ENCODE results near the gene STRN4.

Gene STRN4

DNA sequence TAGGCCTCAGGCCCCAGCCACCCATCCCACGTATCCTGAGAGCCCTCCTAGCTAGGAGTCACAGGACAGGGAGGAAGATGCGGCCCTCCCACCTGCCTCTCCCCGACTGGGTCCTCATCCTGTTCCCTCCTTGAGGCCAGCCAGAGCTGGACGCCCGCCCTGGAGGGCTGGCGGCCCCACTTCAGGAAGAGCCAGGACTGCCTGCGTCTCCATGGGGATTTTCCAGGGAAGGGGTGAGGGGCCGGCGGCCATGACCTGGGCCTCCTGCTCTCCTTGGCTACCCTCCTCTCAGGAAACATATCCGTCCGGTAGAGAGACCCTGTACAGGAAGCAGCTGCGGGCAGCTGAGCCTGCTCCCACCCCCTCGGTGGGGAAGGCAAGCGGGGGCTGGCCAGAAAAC is 18.0 kb downstream of the STRN4 start:
- no peak for TF ChIP-seq FOXA1 (IDR thresholded peaks at IDR 0.05)
- TF ChIP-seq FOXM1 (IDR thresholded peaks at IDR 0.05; ENCODE audit: borderline replicate concordance): no peak
- no peak for TF ChIP-seq HDGF (IDR thresholded peaks at IDR 0.05; ENCODE audit: borderline replicate concordance)
- TF ChIP-seq NFRKB (IDR thresholded peaks at IDR 0.05): no peak
- TF ChIP-seq L3MBTL2 (conservative IDR thresholded peaks at IDR 0.05): no peak
- TF ChIP-seq ARNT (IDR thresholded peaks at IDR 0.05): no peak
- TF ChIP-seq ZNF384 (IDR thresholded peaks at IDR 0.05): no peak
- TF ChIP-seq SUZ12 (IDR thresholded peaks at IDR 0.05): no peak
- ChIA-PET POLR2A (no interaction called here), CTCF (interaction anchor here (1.2 to 1.8 kb wide), 3 partner anchors 11 to 24 kb away, joined by 4 to 9 read pairs (median 5); no protein-coding TSS in a partner anchor)
- no peak for DNase-seq (ENCODE audit: extremely low spot score)

DNA sequence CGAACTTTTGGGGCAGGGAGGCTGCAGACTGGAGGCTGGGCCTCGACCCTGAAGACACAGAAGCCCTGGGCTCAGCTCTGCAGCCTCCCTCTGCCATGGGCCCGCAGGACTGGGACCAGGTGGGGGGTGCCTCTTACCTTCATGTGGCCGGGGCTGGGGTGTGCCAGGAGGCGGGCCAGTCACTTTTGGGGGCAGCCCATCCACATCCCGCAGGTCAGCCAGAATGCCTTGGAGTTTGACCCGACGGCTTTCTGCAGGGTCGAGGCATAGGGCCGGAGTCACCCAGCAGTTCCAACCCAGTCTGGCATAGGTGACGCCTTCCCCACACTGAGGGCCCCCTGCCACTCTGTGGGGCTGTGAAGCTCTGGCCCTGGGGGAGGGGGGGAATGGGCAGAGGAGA is 18.5 kb downstream of the STRN4 start:
- ChIA-PET POLR2A (no interaction called here), CTCF (interaction anchor here (0.5 to 1.8 kb wide), 4 partner anchors 11 to 381 kb away, joined by 3 to 9 read pairs (median 4); no protein-coding TSS in a partner anchor)
- TF ChIP-seq BHLHE40 (IDR thresholded peaks at IDR 0.05; ENCODE audit: borderline replicate concordance) (no peak), SUZ12 (IDR thresholded peaks at IDR 0.05) (no peak), FOXK2 (IDR thresholded peaks at IDR 0.05) (no peak), FOXA1 (IDR thresholded peaks at IDR 0.05) (no peak), ELF4 (IDR thresholded peaks at IDR 0.05) (no peak), HDGF (IDR thresholded peaks at IDR 0.05; ENCODE audit: borderline replicate concordance) (no peak), LEF1 (IDR thresholded peaks at IDR 0.05; ENCODE audit: borderline replicate concordance) (no peak), TARDBP (IDR thresholded peaks at IDR 0.05) (no peak), ZNF384 (IDR thresholded peaks at IDR 0.05) (no peak), FOXM1 (IDR thresholded peaks at IDR 0.05; ENCODE audit: borderline replicate concordance) (no peak), CTBP1 (IDR thresholded peaks at IDR 0.05; ENCODE audit: borderline replicate concordance) (no peak), SP1 (IDR thresholded peaks at IDR 0.05) (no peak), ARNT (IDR thresholded peaks at IDR 0.05) (no peak), L3MBTL2 (conservative IDR thresholded peaks at IDR 0.05) (no peak)
- TF ChIP-seq, protein P1, sequence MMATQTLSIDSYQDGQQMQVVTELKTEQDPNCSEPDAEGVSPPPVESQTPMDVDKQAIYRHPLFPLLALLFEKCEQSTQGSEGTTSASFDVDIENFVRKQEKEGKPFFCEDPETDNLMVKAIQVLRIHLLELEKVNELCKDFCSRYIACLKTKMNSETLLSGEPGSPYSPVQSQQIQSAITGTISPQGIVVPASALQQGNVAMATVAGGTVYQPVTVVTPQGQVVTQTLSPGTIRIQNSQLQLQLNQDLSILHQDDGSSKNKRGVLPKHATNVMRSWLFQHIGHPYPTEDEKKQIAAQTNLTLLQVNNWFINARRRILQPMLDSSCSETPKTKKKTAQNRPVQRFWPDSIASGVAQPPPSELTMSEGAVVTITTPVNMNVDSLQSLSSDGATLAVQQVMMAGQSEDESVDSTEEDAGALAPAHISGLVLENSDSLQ (IDR thresholded peaks at IDR 0.05): no peak
- DNase-seq (ENCODE audit: extremely low spot score): no peak

DNA sequence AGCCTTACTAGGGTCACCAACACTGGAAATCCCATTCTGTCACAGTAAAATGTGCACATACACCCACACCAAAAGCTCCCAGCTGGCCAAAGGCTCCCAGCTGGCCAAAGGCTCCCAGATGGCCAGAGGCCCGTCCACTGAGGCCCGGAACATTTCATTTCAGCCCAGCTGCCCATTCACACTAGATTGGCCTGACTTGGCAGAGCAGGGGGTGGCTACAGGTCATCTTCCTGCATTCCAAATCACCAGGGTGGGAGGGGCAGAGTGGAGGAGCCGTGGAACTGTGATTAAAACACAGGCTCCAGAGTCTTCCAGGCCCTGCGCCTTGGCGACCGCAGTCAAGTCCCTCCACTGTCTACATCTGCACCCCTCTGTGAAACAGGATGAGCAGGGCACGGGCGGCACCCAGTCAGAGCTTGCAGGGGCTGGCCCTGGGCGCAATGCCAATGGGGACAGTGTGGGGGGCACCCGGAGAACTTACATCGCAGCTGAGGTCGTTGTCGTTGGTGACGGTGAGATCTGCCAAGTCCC is 19.2 kb downstream of the STRN4 start:
- TF ChIP-seq HDGF (IDR thresholded peaks at IDR 0.05; ENCODE audit: borderline replicate concordance) (no peak), TARDBP (IDR thresholded peaks at IDR 0.05) (no peak), NFRKB (IDR thresholded peaks at IDR 0.05) (no peak), L3MBTL2 (conservative IDR thresholded peaks at IDR 0.05) (no peak), CTBP1 (IDR thresholded peaks at IDR 0.05; ENCODE audit: borderline replicate concordance) (no peak), FOXA1 (IDR thresholded peaks at IDR 0.05) (no peak), FOXK2 (IDR thresholded peaks at IDR 0.05) (no peak), ZNF384 (IDR thresholded peaks at IDR 0.05) (no peak), FOXM1 (IDR thresholded peaks at IDR 0.05; ENCODE audit: borderline replicate concordance) (no peak), ELF4 (IDR thresholded peaks at IDR 0.05) (no peak)
- TF ChIP-seq, protein P1 (IDR thresholded peaks at IDR 0.05): no peak
- POLR2A ChIA-PET: no interaction called here
- no peak for DNase-seq (ENCODE audit: extremely low spot score)
- CTCF ChIA-PET: interaction anchor here (0.5 to 0.7 kb wide), 2 partner anchors 13 to 381 kb away, joined by 3 to 5 read pairs; no protein-coding TSS in a partner anchor

DNA sequence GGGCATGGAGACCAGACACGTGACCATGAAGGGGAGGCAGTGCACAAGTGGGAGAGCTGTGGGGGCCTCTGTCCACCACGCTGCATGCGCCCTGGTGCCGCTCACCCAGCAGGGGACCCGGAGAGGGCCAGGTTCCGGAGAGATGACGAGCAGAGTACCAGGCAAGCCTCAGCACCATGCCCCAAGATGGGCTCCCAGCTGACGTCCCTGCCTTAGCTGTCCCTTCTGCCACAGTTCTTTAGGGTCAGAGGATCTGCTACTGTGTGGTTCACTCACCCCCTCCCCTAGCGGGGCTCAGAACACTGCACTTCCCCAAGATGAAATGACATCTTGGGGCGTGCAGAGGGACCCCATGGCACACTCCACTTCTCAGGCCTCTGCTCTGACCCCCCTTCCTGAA is 19.7 kb downstream of the STRN4 start:
- ChIA-PET CTCF (no interaction called here), POLR2A (no interaction called here)
- TF ChIP-seq BHLHE40 (IDR thresholded peaks at IDR 0.05; ENCODE audit: borderline replicate concordance) (no peak), ELF4 (IDR thresholded peaks at IDR 0.05) (no peak), TARDBP (IDR thresholded peaks at IDR 0.05) (no peak), CTBP1 (IDR thresholded peaks at IDR 0.05; ENCODE audit: borderline replicate concordance) (no peak)
- no peak for DNase-seq (ENCODE audit: extremely low spot score)

DNA sequence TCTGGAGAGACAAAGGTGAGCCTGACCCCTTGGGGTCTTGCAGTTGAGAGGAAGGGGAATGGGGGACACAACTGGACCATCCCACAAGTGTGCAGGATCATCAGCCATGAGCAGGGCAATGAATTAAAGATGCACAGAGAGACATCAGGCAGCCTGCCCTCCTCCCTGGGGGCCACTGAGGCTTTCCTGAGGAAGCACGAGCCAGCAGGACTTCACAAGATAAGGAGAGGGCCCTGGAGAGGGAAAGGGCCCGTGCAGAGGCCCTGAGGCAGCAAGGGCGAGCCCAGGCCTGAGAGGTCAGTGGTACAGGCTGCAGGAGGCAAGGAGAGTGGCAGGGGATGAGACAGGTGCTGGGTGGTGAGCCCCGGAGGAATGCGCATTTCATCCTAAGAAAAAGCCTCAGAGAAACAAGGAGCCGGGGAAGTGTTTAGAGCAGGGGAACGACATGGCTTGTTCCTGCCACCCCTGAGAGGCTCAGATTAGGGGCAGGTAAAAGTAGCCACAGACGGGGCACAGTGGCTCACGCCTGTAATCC is 20.3 kb downstream of the STRN4 start:
- POLR2A ChIA-PET: no interaction called here
- no peak for DNase-seq (ENCODE audit: extremely low spot score)
- TF ChIP-seq SUZ12 (IDR thresholded peaks at IDR 0.05) (no peak), CTBP1 (IDR thresholded peaks at IDR 0.05; ENCODE audit: borderline replicate concordance) (no peak), BHLHE40 (IDR thresholded peaks at IDR 0.05; ENCODE audit: borderline replicate concordance) (no peak), FOXK2 (IDR thresholded peaks at IDR 0.05) (no peak), HDGF (IDR thresholded peaks at IDR 0.05; ENCODE audit: borderline replicate concordance) (no peak), L3MBTL2 (conservative IDR thresholded peaks at IDR 0.05) (no peak), TARDBP (IDR thresholded peaks at IDR 0.05) (no peak), ARNT (IDR thresholded peaks at IDR 0.05) (no peak), NFRKB (IDR thresholded peaks at IDR 0.05) (no peak), SP1 (IDR thresholded peaks at IDR 0.05) (no peak), FOXA1 (IDR thresholded peaks at IDR 0.05) (no peak), LEF1 (IDR thresholded peaks at IDR 0.05; ENCODE audit: borderline replicate concordance) (no peak), ELF4 (IDR thresholded peaks at IDR 0.05) (no peak), ZNF384 (IDR thresholded peaks at IDR 0.05) (no peak), FOXM1 (IDR thresholded peaks at IDR 0.05; ENCODE audit: borderline replicate concordance) (no peak)
- TF ChIP-seq, protein P1 (IDR thresholded peaks at IDR 0.05): no peak
- CTCF ChIA-PET: no interaction called here

DNA sequence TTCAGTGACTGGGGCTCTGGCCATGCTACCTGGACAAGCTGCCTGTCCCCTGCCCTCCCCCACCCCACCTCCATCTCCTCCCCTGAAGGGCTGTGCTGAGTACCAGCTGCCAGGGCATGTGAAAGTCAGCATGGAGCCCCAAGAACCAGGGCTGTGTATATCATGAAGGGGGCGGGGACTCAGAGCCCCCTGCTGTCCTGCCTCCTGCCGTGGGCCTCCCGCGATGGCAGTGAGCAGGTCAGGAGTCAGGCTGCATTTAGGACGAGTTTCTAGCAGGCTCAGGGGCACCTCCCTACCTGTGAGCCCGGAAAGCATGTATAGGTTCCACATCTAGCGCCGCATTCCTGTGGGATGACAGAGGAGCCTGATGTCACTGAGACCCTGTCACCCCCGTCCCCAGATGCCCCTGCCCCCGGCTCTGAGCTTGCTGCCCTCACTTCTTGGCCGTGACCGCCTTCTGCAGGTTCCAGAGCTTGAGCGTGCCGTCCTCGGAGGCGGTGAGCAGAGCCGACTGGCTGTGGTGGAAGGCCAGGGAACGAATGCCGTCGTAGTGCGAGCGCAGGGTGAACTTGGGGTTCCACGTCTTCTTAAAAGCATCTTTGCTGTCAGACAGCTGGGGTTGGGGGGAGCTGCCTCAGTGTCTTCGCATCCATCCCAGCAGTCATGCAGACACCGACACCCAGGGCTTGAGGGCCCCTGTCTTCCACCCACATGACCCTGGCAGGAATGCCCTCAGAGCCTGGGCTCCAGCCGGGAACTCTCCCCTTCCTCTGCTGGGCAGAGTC is 21.0 kb downstream of the STRN4 start:
- ChIA-PET POLR2A (no interaction called here), CTCF (no interaction called here)
- no peak for DNase-seq (ENCODE audit: extremely low spot score)
- TF ChIP-seq ELF4 (IDR thresholded peaks at IDR 0.05) (no peak), LEF1 (IDR thresholded peaks at IDR 0.05; ENCODE audit: borderline replicate concordance) (no peak), NFRKB (IDR thresholded peaks at IDR 0.05) (no peak), TARDBP (IDR thresholded peaks at IDR 0.05) (no peak), L3MBTL2 (conservative IDR thresholded peaks at IDR 0.05) (no peak), CTBP1 (IDR thresholded peaks at IDR 0.05; ENCODE audit: borderline replicate concordance) (no peak), BHLHE40 (IDR thresholded peaks at IDR 0.05; ENCODE audit: borderline replicate concordance) (no peak), ZNF384 (IDR thresholded peaks at IDR 0.05) (no peak), SUZ12 (IDR thresholded peaks at IDR 0.05) (no peak), FOXA1 (IDR thresholded peaks at IDR 0.05) (no peak), FOXM1 (IDR thresholded peaks at IDR 0.05; ENCODE audit: borderline replicate concordance) (no peak)
- TF ChIP-seq, protein P1 (IDR thresholded peaks at IDR 0.05): no peak
